ENCODE data around the gene SBF2.

The SBF2 gene

DNA sequence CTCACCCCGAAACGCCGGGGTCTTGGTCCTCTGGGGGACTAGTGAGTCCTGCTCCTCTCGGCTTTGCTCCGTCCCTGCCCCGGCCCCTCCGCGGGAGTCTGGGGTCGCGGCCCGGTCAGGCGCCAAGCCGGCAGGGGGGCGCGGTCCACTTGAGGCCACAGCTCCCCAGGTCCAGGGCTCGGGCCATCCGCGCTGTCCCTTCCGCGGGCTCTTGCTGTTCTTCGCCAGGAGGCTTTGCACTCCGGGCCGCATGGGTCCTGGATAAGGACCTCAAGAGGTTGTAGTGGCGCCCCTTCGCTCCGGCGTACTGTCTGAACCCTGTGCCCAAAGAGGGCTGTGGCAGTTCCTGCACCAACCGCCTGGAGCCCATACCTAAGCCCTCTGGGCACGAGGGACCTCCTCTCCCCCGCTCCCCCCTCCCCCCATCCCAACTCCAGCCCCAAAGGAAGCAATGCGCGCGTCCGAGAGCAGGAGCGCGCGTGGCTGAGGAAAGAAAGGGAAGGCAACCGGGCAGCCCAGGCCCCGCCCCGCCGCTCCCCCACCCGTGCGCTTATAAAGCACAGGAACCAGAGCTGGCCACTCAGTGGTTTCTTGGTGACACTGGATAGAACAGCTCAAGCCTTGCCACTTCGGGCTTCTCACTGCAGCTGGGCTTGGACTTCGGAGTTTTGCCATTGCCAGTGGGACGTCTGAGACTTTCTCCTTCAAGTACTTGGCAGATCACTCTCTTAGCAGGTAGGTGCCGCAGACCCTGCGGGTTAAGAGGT is 10.7 kb upstream of the SBF2 start, which contains the start of gene ADM:
Gene ADM, plus strand, starts transcription at position 579 of the 767 bp plus-strand sequence. CDS start 628 bp downstream, outside the sequence.
- H3K4me1 ChIP-seq (ENCODE audit: insufficient read depth, low read length), result peaks cover 38% of the 10 kb centered on the region
- H3K9ac ChIP-seq (ENCODE audit: low read length), result peak within 1 kb of the TSS; percentile 98
- peak within 1 kb of the TSS; percentile 78 to 85 for H3K4me3 ChIP-seq (ENCODE audit: low read depth in 1 of 2, low read length in 2 of 2)
- H3K27me3 ChIP-seq (ENCODE audit: control insufficient read depth in 1 of 2, insufficient read depth in 2 of 2, low read length in 2 of 2), result no peaks in the 10 kb centered on the region
- H3K36me3 ChIP-seq (ENCODE audit: insufficient read depth, low read length), result no peaks in the 10 kb centered on the region
- H3K9me3 ChIP-seq (ENCODE audit: low read length), result no peaks in the 10 kb centered on the region
- H3K27ac ChIP-seq (ENCODE audit: low read depth, low read length), result peak within 1 kb of the TSS; percentile 94

DNA sequence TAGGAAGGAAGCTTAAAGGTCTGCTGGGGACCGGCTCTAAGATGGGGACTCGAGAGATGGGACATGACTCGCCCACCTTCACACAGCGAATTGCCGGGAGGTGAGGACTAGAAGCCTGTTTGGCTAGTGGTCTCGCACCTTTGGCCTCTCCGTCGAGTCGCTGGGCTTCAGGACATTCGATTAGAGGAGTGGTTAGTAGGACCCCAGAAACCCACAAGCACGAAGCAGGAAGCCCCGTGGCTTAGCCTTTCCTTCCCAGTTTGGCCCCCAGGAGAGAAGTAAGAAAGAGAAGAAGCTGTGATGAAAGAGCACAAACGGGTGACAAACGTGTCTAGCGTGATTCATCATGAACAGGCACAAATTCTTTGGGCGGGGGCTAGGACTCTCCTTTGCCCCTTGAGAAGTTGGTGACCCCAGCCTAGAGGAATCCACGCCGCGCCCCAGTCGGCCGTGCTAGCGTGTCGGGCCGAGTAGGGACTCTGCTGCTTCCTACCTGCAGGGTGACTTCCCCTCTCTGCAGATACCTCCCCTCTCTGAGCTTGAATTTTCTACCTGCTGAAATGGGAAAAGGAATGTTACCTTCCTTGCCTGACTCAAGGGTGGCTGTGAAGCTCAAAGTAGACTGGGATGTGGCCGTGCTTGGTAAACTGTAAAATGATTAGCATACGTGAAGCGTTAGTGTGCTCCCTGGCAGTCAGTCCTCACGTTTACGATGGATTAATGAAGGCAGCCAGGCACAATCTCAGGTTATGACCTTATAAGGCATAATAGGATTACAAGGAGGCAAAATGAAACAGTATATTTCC is 9.7 kb upstream of the SBF2 start:
- no peaks in the 10 kb centered on the region for H3K9me3 ChIP-seq (ENCODE audit: low read length)
- peak overlapping the region; percentile 78 to 85 for H3K4me3 ChIP-seq (ENCODE audit: low read depth in 1 of 2, low read length in 2 of 2)
- peaks cover 29% of the 10 kb centered on the region for H3K4me1 ChIP-seq (ENCODE audit: insufficient read depth, low read length)

DNA sequence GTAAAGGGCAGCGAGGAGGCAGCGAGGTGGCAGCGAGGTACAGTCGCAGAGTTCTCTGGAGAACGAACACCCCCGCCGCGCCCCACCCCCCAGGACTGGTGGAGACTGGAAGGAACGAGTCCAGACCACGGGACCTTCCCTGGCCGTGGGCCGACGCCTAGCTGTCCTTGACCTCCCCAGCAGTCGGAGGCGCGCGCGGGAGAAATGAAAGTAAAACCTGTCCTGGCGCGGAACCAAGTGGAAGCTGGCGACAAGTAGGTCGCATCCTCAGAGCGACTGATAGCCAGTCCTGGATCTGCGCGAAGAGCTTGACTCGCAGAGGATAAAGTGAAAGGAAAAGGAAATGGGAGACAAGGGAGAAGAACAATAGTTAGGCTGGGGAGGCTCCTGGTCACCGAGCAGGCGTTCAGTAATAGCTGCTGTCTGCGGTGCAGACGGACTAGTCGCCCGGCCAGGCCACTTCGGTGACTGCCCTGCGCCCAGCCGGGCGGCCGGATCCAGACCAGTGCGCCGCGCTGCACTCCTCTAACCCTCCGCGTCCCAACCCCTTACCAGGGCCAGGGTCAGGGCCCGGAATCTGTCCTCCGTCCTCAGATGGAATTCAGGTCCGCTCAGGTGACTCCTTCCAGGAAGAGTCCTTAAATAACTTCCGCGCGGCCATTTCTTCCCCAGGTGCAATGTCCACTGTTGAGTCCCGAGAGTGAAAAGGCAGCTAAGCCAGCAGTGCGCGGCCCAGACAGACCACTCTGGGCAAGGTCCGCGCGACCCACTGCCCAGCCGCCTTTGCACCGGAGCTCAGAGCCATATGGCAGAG is 8.9 kb upstream of the SBF2 start:
- H3K27ac ChIP-seq (ENCODE audit: low read depth, low read length), result peak overlapping the region; percentile 94
- H3K4me3 ChIP-seq (ENCODE audit: low read depth in 1 of 2, low read length in 2 of 2), result peak overlapping the region; percentile 78 to 85
- no peaks in the 10 kb centered on the region for H3K9me3 ChIP-seq (ENCODE audit: low read length)
- H3K36me3 ChIP-seq (ENCODE audit: insufficient read depth, low read length), result no peaks in the 10 kb centered on the region
- peak overlapping the region; percentile 98 for H3K9ac ChIP-seq (ENCODE audit: low read length)
- H3K4me1 ChIP-seq (ENCODE audit: insufficient read depth, low read length), result peaks cover 22% of the 10 kb centered on the region
- H3K27me3 ChIP-seq (ENCODE audit: control insufficient read depth in 1 of 2, insufficient read depth in 2 of 2, low read length in 2 of 2), result no peaks in the 10 kb centered on the region

More for the DNA sequence above, 9.7 kb upstream of the SBF2 start:
- no peaks in the 10 kb centered on the region for H3K36me3 ChIP-seq (ENCODE audit: insufficient read depth, low read length)
- H3K9ac ChIP-seq (ENCODE audit: low read length), result peak overlapping the region; percentile 98
- H3K27me3 ChIP-seq (ENCODE audit: control insufficient read depth in 1 of 2, insufficient read depth in 2 of 2, low read length in 2 of 2), result no peaks in the 10 kb centered on the region
- H3K27ac ChIP-seq (ENCODE audit: low read depth, low read length), result peak overlapping the region; percentile 94

DNA sequence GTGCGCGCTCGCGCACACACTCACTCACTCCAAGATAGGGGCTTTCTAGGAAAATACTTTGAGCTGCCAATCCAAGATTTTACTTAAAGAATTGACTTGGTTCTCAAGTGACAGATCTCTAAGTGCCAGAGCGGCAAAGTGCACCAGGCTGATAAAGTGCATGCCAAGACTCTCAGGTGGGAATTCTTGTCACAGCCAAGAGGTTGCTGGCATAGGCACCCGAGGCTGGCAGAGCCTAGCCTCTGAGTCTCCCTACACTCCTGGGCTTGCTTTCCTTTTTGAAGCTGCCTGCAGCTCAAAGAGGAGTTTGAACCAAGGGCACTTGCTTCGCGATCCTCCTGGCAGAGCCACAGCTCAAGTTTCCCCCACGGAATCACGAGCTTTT is 8.3 kb upstream of the SBF2 start:
- H3K27me3 ChIP-seq (ENCODE audit: control insufficient read depth in 1 of 2, insufficient read depth in 2 of 2, low read length in 2 of 2), result no peaks in the 10 kb centered on the region

DNA sequence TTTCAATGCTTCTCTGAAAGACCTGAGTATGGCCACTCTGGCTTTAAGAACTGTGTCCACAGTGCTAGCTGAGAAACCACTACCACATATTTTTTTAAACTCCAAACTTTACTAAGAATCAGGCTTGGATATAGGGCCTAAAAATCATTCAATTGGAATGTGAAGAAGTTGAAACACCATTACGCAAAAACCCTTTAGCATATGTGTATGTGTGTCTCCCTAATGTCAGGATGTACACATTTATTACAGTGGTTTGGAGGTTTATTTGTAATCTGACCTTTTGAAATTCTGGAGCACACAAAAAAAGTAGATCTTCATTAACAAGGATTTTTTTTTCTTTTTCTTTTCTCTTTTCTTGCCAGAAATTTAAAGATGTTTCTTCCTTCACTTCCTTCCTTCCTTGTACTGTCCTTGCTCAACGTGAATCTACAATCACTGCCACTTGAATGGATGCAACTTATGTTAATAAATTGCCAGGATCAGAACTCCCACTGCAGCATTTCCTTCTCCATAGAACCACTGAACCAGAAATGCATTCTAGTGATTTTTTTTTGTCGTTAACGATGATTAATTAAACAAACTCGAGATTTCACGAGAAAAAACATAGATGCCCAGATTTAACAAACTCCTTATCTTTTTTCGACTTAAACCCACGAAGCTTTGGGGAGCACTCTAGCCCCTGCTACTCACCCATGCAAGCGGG is 7.8 kb upstream of the SBF2 start:
- peaks cover 17% of the 10 kb centered on the region for H3K4me1 ChIP-seq (ENCODE audit: insufficient read depth, low read length)
- no peaks in the 10 kb centered on the region for H3K9me3 ChIP-seq (ENCODE audit: low read length)
- H3K9ac ChIP-seq (ENCODE audit: low read length), result peak overlapping the region; percentile 98
- peak overlapping the region; percentile 94 for H3K27ac ChIP-seq (ENCODE audit: low read depth, low read length)
- no peaks in the 10 kb centered on the region for H3K27me3 ChIP-seq (ENCODE audit: control insufficient read depth in 1 of 2, insufficient read depth in 2 of 2, low read length in 2 of 2)
- H3K36me3 ChIP-seq (ENCODE audit: insufficient read depth, low read length), result no peaks in the 10 kb centered on the region
- H3K4me3 ChIP-seq (ENCODE audit: low read depth in 1 of 2, low read length in 2 of 2), result peak overlapping the region in 1 of 2 donors; percentile 85

More for the DNA sequence above, 8.3 kb upstream of the SBF2 start:
- H3K4me1 ChIP-seq (ENCODE audit: insufficient read depth, low read length), result peaks cover 22% of the 10 kb centered on the region
- peak overlapping the region; percentile 94 for H3K27ac ChIP-seq (ENCODE audit: low read depth, low read length)
- peak overlapping the region; percentile 98 for H3K9ac ChIP-seq (ENCODE audit: low read length)
- H3K9me3 ChIP-seq (ENCODE audit: low read length), result no peaks in the 10 kb centered on the region
- peak overlapping the region; percentile 78 to 85 for H3K4me3 ChIP-seq (ENCODE audit: low read depth in 1 of 2, low read length in 2 of 2)
- H3K36me3 ChIP-seq (ENCODE audit: insufficient read depth, low read length), result no peaks in the 10 kb centered on the region

DNA sequence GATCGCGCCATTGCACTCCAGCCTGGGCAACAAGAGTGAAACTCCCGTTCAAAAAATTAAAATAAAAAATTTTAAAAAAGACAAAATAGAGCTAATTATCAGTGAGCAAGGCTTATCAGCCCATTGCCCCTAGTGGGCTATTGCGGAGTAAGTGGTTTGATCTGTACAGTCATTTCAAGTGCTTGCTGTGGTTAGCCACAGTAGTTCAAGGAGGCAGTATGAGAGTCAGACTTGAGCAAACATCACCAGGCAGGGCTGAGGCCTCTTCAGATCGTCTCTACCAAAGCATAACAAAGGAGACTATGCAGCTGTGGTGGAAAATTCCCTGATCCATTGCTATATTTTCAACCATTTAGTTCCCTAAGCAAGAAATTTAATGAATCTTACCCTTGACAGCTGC is 4.3 kb upstream of the SBF2 start:
- Histone ChIP-seq H3K36me3 (ENCODE audit: insufficient read depth, low read length) (no peaks in the 10 kb centered on the region), H3K27ac (ENCODE audit: low read depth, low read length) (no peak overlapping the region), H3K9me3 (ENCODE audit: low read length) (no peaks in the 10 kb centered on the region), H3K9ac (ENCODE audit: low read length) (no peak overlapping the region), H3K27me3 (ENCODE audit: control insufficient read depth in 1 of 2, insufficient read depth in 2 of 2, low read length in 2 of 2) (no peaks in the 10 kb centered on the region), H3K4me3 (ENCODE audit: low read depth in 1 of 2, low read length in 2 of 2) (no peak overlapping the region), H3K4me1 (ENCODE audit: insufficient read depth, low read length) (peaks cover 6% of the 10 kb centered on the region)

DNA sequence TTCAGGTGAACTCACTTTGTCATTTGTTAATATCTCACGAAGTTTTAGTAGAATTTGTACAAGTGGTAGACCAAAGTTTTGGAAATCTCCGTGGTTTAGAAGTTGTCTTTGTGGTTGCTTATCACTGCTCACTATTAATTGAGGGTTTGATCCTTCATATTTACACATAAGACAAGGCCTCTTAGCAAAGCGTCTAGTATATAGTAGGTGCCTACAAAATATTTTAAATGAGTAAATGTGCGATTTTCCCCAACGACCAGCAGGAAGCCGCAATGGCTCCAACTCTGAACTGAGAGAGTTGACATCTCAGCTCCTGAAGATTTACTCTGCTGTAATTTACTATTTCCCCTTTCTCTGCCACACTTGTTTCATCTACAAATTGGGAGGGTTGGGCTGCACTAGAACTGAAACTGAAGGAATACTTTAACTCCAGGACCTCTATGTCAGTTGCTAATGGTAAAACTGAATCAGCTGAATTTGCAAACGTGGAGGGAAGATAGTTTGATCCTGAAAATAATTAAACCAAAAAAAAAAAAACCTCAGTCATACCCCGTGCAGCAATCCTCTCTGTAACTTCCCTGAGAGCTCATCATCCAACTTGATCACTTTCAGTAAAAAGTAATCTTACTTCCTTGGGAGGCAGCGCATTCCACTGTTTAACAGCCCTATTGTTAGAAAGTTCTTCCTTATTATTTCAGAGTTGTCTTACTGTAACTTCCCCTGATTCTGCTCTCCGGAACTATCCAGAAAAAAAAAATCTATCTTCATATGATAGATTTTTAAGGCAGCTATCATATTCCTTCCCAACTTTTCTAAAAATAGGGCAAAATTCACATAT is 1.3 kb upstream of the SBF2 start:
- peak overlapping the region; percentile 83 for H3K27ac ChIP-seq (ENCODE audit: low read depth, low read length)
- H3K4me1 ChIP-seq (ENCODE audit: insufficient read depth, low read length), result peaks cover 15% of the 10 kb centered on the region
- H3K9me3 ChIP-seq (ENCODE audit: low read length), result no peaks in the 10 kb centered on the region
- no peaks in the 10 kb centered on the region for H3K36me3 ChIP-seq (ENCODE audit: insufficient read depth, low read length)
- peak overlapping the region; percentile 51 to 96 for H3K4me3 ChIP-seq (ENCODE audit: low read depth in 1 of 2, low read length in 2 of 2)
- no peaks in the 10 kb centered on the region for H3K27me3 ChIP-seq (ENCODE audit: control insufficient read depth in 1 of 2, insufficient read depth in 2 of 2, low read length in 2 of 2)
- H3K9ac ChIP-seq (ENCODE audit: low read length), result no peak overlapping the region

DNA sequence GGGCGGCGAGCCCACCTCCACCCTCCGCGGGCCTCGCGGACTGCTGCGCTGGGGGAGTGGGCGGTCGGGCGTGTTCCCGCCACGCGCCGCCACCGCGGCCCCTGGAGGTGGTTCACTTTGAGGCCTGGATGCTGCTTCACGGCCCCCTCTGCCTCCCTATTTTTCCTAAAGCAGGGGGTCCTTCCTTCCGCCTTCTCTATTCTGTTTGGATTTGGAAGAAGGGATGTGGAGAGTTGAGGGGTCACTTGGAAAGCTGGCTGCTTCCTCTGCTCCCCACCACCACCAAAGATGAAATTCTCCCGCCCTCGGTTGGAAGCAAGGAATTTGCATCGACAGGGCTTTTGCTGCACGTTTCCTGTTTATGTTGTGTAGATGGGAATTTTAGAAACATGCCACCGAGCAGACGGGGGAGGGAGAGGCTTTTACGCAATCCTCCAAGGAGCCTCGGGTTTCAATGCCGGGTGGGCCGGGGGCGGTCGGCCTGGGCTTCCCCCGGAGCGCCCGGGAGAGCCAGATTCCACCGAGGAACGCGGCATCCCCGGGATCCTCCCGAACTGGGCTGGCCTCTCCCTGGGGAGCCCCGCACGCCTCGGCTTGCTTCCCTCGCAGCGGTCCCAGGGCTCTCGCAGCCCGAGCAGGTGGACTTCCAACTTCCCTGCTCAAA is 403 bp upstream of the SBF2 start:
- H3K4me3 ChIP-seq (ENCODE audit: low read depth in 1 of 2, low read length in 2 of 2), result peak overlapping the region; percentile 51 to 96
- no peaks in the 10 kb centered on the region for H3K9me3 ChIP-seq (ENCODE audit: low read length)
- H3K4me1 ChIP-seq (ENCODE audit: insufficient read depth, low read length), result peaks cover 18% of the 10 kb centered on the region
- H3K9ac ChIP-seq (ENCODE audit: low read length), result no peak overlapping the region
- H3K36me3 ChIP-seq (ENCODE audit: insufficient read depth, low read length), result no peaks in the 10 kb centered on the region
- peak overlapping the region; percentile 83 for H3K27ac ChIP-seq (ENCODE audit: low read depth, low read length)
- no peaks in the 10 kb centered on the region for H3K27me3 ChIP-seq (ENCODE audit: control insufficient read depth in 1 of 2, insufficient read depth in 2 of 2, low read length in 2 of 2)

DNA sequence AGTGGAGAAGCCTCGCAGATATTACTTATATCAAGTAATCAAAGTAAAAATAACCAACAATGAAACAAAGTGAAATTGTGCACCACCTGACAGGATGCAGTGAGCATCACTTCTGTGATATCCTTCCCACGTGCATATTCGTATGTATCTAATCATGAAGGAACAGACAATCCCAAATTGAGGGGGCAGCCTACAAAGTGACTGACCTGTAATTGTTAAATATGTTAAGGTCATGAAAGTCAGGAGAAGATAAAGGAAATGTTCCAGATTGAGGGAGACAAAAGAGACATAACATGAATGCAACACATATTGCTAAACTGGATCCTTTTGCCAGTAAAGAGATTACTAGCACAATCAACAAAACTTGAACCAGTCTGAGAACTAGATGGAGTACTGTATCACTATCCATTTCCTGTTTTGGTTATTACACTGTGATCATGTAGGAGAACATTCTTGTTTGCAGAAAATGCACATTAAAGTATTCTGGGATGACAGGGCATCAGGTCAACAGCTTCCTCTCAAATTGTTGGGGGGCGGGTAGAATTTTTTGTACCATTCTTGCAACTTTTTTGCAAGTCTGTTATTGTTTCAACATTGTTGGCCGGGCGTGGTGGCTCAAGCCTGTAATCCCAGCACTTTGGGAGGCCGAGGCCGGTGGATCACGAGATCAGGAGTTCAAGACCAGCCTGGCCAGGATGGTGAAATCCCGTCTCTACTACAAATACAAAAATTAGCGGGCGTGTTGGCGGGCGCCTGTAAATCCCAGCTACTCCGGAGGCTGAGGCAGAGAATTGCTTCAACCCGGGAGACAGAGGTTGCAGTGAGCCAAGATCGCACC is 2.0 kb downstream of the SBF2 start:
- Histone ChIP-seq H3K36me3 (ENCODE audit: insufficient read depth, low read length) (no peaks in the 10 kb centered on the region), H3K4me3 (ENCODE audit: low read depth in 1 of 2, low read length in 2 of 2) (no peak overlapping the region), H3K27me3 (ENCODE audit: control insufficient read depth in 1 of 2, insufficient read depth in 2 of 2, low read length in 2 of 2) (no peaks in the 10 kb centered on the region), H3K9me3 (ENCODE audit: low read length) (no peaks in the 10 kb centered on the region), H3K27ac (ENCODE audit: low read depth, low read length) (no peak overlapping the region), H3K4me1 (ENCODE audit: insufficient read depth, low read length) (peaks cover 18% of the 10 kb centered on the region), H3K9ac (ENCODE audit: low read length) (no peak overlapping the region)

Measured in muscle layer of colon (tissue), 2 donors.